Measurements from ENCODE around the gene FOXP1.

DNA sequence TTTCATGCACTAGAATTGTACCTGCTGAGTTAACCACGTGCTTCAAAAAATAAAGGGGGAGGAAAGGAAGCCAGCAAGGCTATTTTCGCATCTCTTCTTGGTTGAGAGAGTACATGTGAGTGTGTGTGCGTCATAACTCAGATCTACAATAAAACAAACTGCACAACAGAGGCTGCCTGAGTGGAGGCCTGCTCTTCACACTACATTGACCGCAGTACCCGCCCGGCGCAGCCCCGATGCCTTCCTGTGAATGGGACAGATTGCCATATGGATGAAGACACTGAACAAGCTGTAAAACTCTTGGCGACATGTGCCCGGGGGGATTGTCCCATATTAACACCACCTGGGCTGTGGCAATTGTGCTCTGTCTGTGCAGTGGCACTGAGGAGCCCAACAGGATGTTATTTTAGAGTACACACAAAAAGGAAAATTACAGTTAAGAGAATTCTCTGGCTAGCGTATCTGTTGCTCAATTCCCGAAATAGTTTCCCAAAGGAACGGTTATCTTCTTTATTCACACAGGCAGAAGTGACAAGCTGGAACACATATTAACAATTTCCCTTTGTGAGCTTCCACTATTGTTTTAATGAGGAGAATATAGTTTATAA is 551.5 kb downstream of the FOXP1 start:
- TF ChIP-seq POLR2A (IDR thresholded peaks at IDR 0.05; ENCODE audit: low read depth, low read length), result no peak
- no peak for TF ChIP-seq PAX5 (IDR thresholded peaks at IDR 0.05; ENCODE audit: insufficient read depth, low read length, severe bottlenecking)
- TF ChIP-seq TAF1 (IDR thresholded peaks at IDR 0.05; ENCODE audit: low read depth, low read length), result no peak
- no peak for TF ChIP-seq POLR2AphosphoS5 (IDR thresholded peaks at IDR 0.05; ENCODE audit: low read depth, low read length)
